Measurements from ENCODE around the gene KIAA0040. TPM values are rescaled to one million over a fixed set of nuclear protein-coding genes. Genes with fewer than 3 reads are reported as not detected.
A peak's percentile ranks its signal among the peaks of the same experiment; 100 is the strongest.

KIAA0040 gene
- total and polyA plus RNA-seq, 10 of the 15 experiments (the other 5 are each of a cell fraction or from before 2014, with no cell fraction given), result 7.6 to 47.7 (median 23.5) TPM

DNA sequence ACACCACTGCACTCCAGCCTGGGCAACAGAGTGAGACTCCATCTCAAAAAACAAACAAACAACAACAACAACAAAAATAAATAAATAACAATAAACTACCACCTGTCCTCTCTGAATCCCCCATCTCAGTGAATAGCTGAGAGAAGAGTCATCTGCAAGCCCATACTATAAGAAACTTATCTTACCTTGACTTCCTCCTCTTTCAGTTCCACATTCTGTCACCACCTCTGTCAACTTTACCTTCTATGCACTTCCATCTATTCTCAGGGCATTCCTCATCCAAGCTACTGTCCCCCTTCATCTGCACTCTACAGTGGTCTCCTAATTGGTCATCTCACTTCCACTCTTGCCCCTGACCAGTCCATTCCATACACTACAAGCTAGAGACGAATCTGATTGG is 58.1 kb downstream of the KIAA0040 start:
- DNase-seq (ENCODE audit: low read depth, low spot score) (no peak), ATAC-seq (peak; percentile 69), FAIRE-seq (no peak)
- ChIA-PET RAD21 (ENCODE audit: unreplicated experiment) (interaction anchor here (1.4 to 2.0 kb wide), 4 partner anchors 9 to 105 kb away, joined by 3 to 6 read pairs (median 4); no protein-coding TSS in a partner anchor), POLR2A (interaction anchor here (1.0 to 1.1 kb wide), 2 partner anchors 9 to 57 kb away, joined by 3 read pairs; no protein-coding TSS in a partner anchor), SMC1A (ENCODE audit: uncharacterized antibody, unreplicated experiment) (interaction anchor here (1.0 to 2.5 kb wide), 4 partner anchors 9 to 184 kb away, joined by 3 to 13 read pairs (median 6); no protein-coding TSS in a partner anchor), CTCF (interaction anchor here (0.7 to 10.9 kb wide), 5 partner anchors 10 to 185 kb away, joined by 3 to 135 read pairs (median 6); no protein-coding TSS in a partner anchor)
- intact Hi-C loops (cut with micrococcal nuclease; ENCODE audit: unreplicated experiment), result no loop called here
- Histone ChIP-seq H2AFZ (ENCODE audit: control insufficient read depth, low read depth, low read length) (no peak overlapping the region), H3K4me3 (no peak overlapping the region), H3K36me3 (ENCODE audit: control insufficient read depth in 2 of 2, insufficient read depth in 2 of 2, low read length in 1 of 2) (no peaks in the 10 kb centered on the region), H3K4me1 (ENCODE audit: control insufficient read depth, insufficient read depth, low read length) (peaks cover 28% of the 10 kb centered on the region), H3K9me3 (replicated peaks; ENCODE audit: control insufficient read depth, insufficient read depth, low read length) (no peaks in the 10 kb centered on the region), H4K20me1 (ENCODE audit: control insufficient read depth, insufficient read depth) (no peaks in the 10 kb centered on the region), H3K27me3 (replicated peaks in 1 of 2; ENCODE audit: control insufficient read depth in 2 of 2, insufficient read depth in 2 of 2, low read length in 1 of 2) (no peaks in the 10 kb centered on the region), H3K9ac (ENCODE audit: control insufficient read depth, insufficient read depth, low read length) (no peak overlapping the region), H3K4me2 (ENCODE audit: control insufficient read depth, insufficient read depth) (no peak overlapping the region), H3K79me2 (ENCODE audit: control insufficient read depth, insufficient read depth, low read length) (no peaks in the 10 kb centered on the region), H3K27ac (ENCODE audit: control insufficient read depth, insufficient read depth) (no peak overlapping the region)
- BruUV-seq (replicated peaks), result no TSS peak
- peak; percentile 73; the same call in 1 of the 2 replicates for TF ChIP-seq SPI1 (IDR thresholded peaks at IDR 0.05; ENCODE audit: borderline replicate concordance, insufficient read depth, low read depth, low read length)
- TF ChIP-seq, protein P1, sequence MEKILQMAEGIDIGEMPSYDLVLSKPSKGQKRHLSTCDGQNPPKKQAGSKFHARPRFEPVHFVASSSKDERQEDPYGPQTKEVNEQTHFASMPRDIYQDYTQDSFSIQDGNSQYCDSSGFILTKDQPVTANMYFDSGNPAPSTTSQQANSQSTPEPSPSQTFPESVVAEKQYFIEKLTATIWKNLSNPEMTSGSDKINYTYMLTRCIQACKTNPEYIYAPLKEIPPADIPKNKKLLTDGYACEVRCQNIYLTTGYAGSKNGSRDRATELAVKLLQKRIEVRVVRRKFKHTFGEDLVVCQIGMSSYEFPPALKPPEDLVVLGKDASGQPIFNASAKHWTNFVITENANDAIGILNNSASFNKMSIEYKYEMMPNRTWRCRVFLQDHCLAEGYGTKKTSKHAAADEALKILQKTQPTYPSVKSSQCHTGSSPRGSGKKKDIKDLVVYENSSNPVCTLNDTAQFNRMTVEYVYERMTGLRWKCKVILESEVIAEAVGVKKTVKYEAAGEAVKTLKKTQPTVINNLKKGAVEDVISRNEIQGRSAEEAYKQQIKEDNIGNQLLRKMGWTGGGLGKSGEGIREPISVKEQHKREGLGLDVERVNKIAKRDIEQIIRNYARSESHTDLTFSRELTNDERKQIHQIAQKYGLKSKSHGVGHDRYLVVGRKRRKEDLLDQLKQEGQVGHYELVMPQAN (conservative IDR thresholded peaks at IDR 0.05), result no peak
- 39% methylated on average over 1 of the region's 1 CpG for WGBS (ENCODE audit: insufficient coverage, insufficient replicate concordance, low lambda C conversion rate, missing lambda C conversion rate)
- in situ Hi-C loops (cut with MboI), result no loop called here
